ENCODE measurements around the gene CCDC200. TPM values are rescaled to one million over a fixed set of nuclear protein-coding genes. Genes with fewer than 3 reads are reported as not detected.
"Not testable (repeated sequence)": the region's sequence is repeated elsewhere in the genome, so short reads cannot be mapped to it uniquely, and the experiment has no call there.

Gene CCDC200
- total RNA-seq, 2 donors from 2014 or later, result 1.1 TPM; not detected in 1

DNA sequence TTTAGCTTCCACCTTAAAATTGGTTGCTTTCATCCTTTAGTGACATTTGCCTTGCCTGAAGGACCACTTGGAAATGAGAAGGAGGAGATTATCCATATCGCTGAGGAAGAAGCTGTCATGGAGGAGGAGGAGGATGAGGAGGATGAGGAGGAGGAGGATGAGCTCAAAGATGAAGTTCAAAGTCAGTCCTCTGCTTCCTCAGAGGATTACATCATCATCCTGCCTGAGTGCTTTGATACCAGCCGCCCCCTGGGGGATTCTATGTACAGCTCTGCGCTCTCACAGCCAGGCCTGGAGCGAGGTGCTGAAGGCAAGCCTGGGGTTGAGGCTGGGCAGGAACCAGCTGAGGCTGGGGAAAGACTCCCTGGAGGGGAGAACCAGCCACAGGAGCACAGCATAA is 28.3 kb downstream of the CCDC200 start:
- ATAC-seq (replicated peaks), result peak; percentile 26
- H3K4me3 Mint-ChIP-seq, result no peak overlapping the region
- peak overlapping the region; percentile 83 for H3K27ac Mint-ChIP-seq
- H3K27me3 Mint-ChIP-seq, result no peaks in the 10 kb centered on the region
- no peaks in the 10 kb centered on the region for H3K9me3 Mint-ChIP-seq
- H3K4me1 Mint-ChIP-seq, result peaks cover under 1% of the 10 kb centered on the region
- peaks cover 97% of the 10 kb centered on the region for H3K36me3 Mint-ChIP-seq (ENCODE audit: low read depth)

DNA sequence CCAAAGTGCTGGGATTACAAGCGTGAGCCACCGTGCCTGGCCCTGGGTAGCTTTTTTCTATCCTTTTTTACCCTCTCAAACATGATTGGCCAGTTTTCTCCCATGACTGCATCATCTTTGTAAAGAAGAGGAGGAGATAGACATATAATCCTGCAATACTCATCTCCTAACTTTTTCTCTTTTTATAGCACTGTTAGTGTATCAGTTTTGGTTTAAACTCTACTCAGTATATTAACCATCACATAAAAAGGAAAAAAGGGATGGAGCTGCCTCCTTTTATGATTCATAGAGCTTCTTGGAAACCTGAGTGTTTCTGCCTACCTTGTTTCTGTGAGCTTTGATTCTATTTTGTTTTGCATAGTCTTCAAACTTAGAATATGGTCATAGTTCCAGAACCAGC is 28.8 kb downstream of the CCDC200 start:
- Mint-ChIP-seq H3K27ac (peak overlapping the region; percentile 83), H3K36me3 (ENCODE audit: low read depth) (peaks cover 97% of the 10 kb centered on the region), H3K4me1 (no peaks in the 10 kb centered on the region), H3K27me3 (no peaks in the 10 kb centered on the region), H3K4me3 (no peak overlapping the region), H3K9me3 (no peaks in the 10 kb centered on the region)
- ATAC-seq (replicated peaks), result peak; percentile 86

DNA sequence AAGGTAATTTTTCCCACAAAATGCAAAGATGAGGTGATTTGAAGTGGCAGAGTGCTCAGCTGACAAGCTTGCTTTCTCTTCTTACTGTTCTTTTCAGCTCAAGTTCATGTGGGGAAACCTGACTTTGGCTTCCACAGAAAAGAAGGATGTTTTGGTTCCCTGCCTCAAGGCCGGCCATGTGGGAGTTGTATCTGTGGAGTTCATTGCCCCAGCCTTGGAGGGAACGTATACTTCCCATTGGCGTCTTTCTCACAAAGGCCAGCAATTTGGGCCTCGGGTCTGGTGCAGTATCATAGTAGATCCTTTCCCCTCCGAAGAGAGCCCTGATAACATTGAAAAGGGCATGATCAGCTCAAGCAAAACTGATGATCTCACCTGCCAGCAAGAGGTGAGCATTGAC is 35.2 kb downstream of the CCDC200 start:
- Mint-ChIP-seq H3K36me3 (ENCODE audit: low read depth) (peaks cover 99% of the 10 kb centered on the region), H3K27ac (no peak overlapping the region), H3K9me3 (no peaks in the 10 kb centered on the region), H3K4me1 (no peaks in the 10 kb centered on the region), H3K4me3 (no peak overlapping the region), H3K27me3 (no peaks in the 10 kb centered on the region)
- no peak for ATAC-seq (replicated peaks)

DNA sequence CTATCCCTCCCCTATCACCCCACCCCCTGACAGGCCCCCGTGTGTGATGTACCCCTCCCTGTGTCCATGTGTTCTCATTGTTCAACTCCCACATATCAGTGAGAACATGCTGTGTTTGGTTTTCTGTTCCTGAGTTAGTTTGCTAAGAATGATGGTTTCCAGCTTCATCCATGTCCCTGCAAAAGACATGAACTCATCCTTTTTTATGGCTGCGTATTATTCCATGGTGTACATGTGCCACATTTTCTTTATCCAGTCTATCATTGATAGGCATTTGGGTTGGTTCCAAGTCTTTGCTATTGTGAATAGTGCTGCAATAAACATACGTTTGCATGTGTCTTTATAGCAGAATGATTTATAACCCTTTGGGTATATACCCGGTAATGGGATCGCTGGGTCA is 41.8 kb downstream of the CCDC200 start:
- not testable (repeated sequence) for H3K27me3 Mint-ChIP-seq; H3K4me3 Mint-ChIP-seq; ATAC-seq (replicated peaks); H3K27ac Mint-ChIP-seq; H3K4me1 Mint-ChIP-seq; H3K9me3 Mint-ChIP-seq
- H3K36me3 Mint-ChIP-seq (ENCODE audit: low read depth), result peaks cover 92% of the 10 kb centered on the region

DNA sequence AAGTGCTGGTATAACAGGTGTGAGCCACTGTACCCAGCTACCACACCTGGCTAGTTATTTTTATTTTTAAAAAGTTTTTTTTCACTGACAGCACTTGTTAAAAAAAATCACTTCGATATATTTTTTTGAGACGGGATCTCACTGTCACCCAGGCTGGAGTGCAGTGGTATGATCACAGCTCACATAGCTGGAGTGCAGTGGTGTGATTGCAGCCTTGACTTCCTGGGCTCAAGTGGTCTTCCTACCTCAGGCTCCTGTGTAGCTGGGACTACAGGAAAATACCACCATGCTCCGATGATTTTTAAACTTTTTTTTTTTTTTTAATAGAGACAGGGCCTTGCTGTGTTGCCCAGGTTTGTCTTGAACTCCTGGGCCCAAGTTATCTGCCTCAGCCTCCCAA is 44.5 kb downstream of the CCDC200 start:
- H3K27me3 Mint-ChIP-seq, result no peaks in the 10 kb centered on the region
- peaks cover 89% of the 10 kb centered on the region for H3K36me3 Mint-ChIP-seq (ENCODE audit: low read depth)
- H3K4me1 Mint-ChIP-seq, result no peaks in the 10 kb centered on the region
- H3K27ac Mint-ChIP-seq, result no peak overlapping the region
- H3K4me3 Mint-ChIP-seq, result no peak overlapping the region
- ATAC-seq (replicated peaks), result no peak
- no peaks in the 10 kb centered on the region for H3K9me3 Mint-ChIP-seq

DNA sequence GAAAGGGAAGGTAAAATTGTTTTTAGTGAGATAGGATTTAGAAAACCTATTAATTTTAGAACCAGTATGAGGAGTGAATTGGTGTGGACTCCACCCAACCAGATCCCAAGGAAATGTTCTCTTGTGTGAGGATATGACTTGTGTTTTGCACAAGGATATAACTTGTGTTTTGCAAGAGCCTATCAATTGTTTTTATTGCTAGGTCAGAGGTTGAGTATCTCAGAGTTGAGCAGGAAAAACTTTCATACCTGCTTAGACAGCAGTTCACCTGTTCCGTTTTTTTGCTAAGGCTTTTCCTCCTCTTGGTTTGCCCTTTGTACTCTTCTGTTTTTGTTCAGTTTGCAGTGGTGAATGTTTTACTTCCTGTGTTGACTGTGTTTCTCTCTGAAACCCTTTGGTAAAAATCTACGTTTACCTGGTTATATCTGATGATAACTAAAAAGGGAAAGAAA is 52.3 kb downstream of the CCDC200 start:
- Mint-ChIP-seq H3K4me1 (peaks cover 26% of the 10 kb centered on the region), H3K27me3 (no peaks in the 10 kb centered on the region), H3K27ac (peak overlapping the region; percentile 96), H3K9me3 (no peaks in the 10 kb centered on the region), H3K36me3 (ENCODE audit: low read depth) (peaks cover 69% of the 10 kb centered on the region), H3K4me3 (peak overlapping the region; percentile 79)
- peak; percentile 39 for ATAC-seq (replicated peaks)

DNA sequence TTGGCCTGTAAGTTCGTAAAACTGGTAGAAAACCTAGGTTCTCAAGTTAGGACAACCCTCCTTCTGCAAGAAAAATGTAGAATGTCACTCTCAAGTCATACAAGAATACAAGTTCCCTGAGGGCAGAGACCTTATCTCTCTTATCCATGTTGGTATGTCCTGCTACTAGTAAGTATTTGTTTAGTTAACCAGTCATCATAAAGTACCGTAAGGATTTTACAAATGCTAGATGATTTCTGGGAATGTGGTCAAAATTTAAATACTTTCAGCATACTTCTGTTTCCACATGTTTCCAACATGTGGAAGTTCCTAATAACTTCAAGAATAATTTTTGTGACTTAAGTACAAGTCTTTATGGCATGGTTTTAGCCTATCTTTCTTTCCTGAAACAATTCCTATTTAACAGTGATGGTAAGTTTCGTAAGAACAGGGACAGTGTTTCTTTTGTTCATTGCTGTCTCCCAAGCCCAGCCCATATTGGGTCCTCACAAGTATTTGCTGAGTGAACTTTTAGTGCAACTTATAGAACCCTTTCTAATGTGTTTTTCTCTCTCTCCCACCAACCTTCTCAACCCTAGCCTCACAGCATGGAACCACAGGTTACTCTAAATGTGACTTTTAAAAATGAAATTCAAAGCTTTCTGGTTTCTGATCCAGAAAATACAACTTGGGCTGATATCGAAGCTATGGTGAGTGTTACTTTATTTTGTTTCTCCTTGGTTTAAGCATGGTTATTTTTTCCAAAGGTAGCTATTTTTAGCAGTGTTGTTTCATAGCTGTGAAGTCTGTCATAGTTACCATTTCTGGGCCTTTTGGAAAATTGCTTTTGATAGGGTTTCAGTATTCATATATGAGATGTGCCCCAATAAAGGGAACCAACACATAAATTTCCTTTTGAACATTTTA is 53.0 kb downstream of the CCDC200 start:
- Mint-ChIP-seq H3K4me1 (peaks cover 26% of the 10 kb centered on the region), H3K4me3 (peak overlapping the region; percentile 79), H3K27ac (peak overlapping the region; percentile 96), H3K27me3 (no peaks in the 10 kb centered on the region), H3K36me3 (ENCODE audit: low read depth) (peaks cover 64% of the 10 kb centered on the region), H3K9me3 (no peaks in the 10 kb centered on the region)
- peak; percentile 7 for ATAC-seq (replicated peaks)

DNA sequence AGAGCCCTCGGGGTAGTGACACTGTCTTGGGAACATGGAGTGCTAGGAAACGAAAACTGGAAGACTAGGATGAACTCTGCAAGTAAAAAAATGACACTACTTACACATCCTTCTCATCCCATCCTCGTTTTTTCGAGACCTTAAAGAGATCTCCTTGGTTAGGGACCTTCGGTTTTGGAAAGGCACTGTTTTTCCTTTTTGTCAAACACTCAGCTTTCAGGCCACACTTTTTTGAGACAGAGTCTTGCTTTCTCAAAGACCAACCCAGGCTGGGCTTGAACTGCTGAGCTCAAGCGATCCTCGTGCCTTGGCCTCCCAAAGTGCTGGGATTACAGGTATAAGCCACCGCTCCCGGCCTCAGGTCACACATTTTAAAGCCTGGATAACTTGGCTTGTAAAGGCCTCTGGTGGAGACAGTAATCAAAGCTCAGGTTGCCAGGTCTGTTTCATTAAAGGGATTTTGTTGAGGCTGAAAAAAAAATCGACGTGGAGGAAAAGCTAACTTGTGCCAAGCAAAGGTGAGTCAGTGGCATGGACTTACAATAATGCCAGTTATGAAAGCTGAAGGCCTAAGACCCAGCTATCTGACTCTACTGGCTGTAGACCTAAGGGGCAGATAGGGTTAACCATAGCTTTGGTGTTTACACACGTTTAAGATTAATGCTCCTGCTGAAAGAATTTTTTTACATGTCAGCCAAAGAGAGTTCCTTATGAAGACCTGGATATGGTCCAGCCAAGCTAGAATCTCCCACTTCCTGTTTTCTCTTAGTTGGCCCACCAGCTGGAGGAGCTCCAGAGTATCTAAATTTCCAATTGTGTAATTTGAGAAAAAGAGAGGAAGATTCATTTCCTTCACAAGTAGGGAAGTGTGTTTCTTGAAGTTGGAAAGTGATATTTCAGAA is 56.6 kb downstream of the CCDC200 start:
- no peak overlapping the region for H3K27ac Mint-ChIP-seq
- no peaks in the 10 kb centered on the region for H3K9me3 Mint-ChIP-seq
- peaks cover 29% of the 10 kb centered on the region for H3K36me3 Mint-ChIP-seq (ENCODE audit: low read depth)
- no peaks in the 10 kb centered on the region for H3K27me3 Mint-ChIP-seq
- H3K4me1 Mint-ChIP-seq, result peaks cover 25% of the 10 kb centered on the region
- ATAC-seq (replicated peaks), result no peak
- H3K4me3 Mint-ChIP-seq, result no peak overlapping the region

Other genes starting within 250 kb of the CCDC200 start
- 1 to 10 TPM; 1.4 to 2.7 TPM for gene PTGES3L, start 248.5 kb downstream of the CCDC200 start, total RNA-seq
- 10 to 100 TPM; 15.7 to 21.9 TPM for gene RUNDC1, start 248.1 kb downstream of the CCDC200 start, total RNA-seq
- 1,000 to 10,000 TPM; 1,154 to 1,186 TPM for gene RPL27, start 230.2 kb downstream of the CCDC200 start, total RNA-seq
- gene IFI35, start 221.8 kb downstream of the CCDC200 start, total RNA-seq, result 10 to 100 TPM; 38.4 to 45.4 TPM
- gene VAT1, start 206.2 kb downstream of the CCDC200 start, total RNA-seq, result 10 to 100 TPM; 30.9 to 36.5 TPM
- not detected for gene RND2, start 203.4 kb downstream of the CCDC200 start, total RNA-seq
- gene BRCA1, start 103.3 kb downstream of the CCDC200 start, total RNA-seq, result 10 to 100 TPM; 80.3 to 93.4 TPM
- gene NBR1, start 57.4 kb downstream of the CCDC200 start, total RNA-seq, result 10 to 100 TPM; 47.2 to 83.1 TPM
- 10 to 100 TPM in 1 of 2 donors, 1 to 10 TPM in 1; 9.5 to 28.4 TPM for gene TMEM106A, start 16.7 kb downstream of the CCDC200 start, total RNA-seq
- gene RNU2-1, start 5.4 kb upstream of the CCDC200 start, total RNA-seq, result 1,000 to 10,000 TPM; 5,691 to 6,034 TPM
- gene ARL4D, start 170.4 kb upstream of the CCDC200 start, total RNA-seq, result 1 to 10 TPM; 1.7 to 2.5 TPM

Measured in activated T-helper 17 cell treated with anti-CD3 and anti-CD28 coated beads, Interleukin-2, amount 50 U/mL, for 72 hours (primary cell).